NCI-H2227 treated with DMSO at 0.1 percent for 48 hours (cell line): ENCODE data around the gene TMPRSS9.
"Not testable (repeated sequence)": the region's sequence is repeated elsewhere in the genome, so short reads cannot be mapped to it uniquely, and the experiment has no call there.

Experiments
- DNase-seq: peaks from one replicate; lab custom pipeline; 2025; lab: John Stamatoyannopoulos, UW

Gene TMPRSS9

GRCh38 chr19:2436384-2436783, 76.3 kb downstream of the TMPRSS9 start:
- DNase-seq = no peak

- no peak for DNase-seq
Observed at GRCh38 chr19:2436926-2437325, 76.9 kb downstream of the TMPRSS9 start.

GRCh38 chr19:2438178-2438577, 78.1 kb downstream of the TMPRSS9 start:
- DNase-seq = no peak

- no peak for DNase-seq
Observed at GRCh38 chr19:2440515-2440914, 80.5 kb downstream of the TMPRSS9 start.

GRCh38 chr19:2441096-2441752, 81.2 kb downstream of the TMPRSS9 start:
- no peak for DNase-seq

DNA sequence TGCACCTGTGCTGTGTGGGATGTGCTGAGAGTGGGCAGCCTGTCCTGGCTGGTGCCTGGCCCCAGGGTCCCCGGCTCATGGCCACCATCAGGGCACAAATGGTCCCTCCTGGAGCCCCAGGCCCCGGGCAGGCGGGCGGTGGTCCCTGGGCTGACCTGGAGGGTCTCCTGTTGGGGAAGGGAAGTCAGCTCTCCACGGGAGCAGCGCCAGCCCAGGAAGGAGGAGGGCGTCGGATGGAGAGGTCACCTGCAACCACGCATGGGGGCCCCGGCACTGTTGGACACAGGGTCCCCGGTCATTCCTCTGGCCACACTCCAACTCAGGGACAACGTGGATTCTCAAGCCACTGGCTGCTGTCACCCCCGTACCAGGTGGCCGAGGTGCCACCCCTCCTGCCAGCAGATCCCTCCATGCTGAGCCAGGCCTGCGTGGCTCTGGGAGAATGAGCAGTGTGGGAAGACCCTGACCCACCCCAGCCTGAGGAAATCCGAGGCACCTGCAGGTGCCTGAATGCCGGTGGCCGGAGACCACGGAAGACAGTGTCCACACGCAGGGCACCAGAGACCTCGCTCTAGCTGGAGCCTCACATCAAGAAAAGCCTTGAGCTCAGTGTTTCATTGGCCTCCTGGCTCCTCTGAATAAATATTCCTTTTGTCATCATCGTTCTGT, 83.2 kb downstream of the TMPRSS9 start:
- DNase-seq = no peak

- no peak for DNase-seq
Observed at GRCh38 chr19:2443785-2444182, 83.7 kb downstream of the TMPRSS9 start.

DNA sequence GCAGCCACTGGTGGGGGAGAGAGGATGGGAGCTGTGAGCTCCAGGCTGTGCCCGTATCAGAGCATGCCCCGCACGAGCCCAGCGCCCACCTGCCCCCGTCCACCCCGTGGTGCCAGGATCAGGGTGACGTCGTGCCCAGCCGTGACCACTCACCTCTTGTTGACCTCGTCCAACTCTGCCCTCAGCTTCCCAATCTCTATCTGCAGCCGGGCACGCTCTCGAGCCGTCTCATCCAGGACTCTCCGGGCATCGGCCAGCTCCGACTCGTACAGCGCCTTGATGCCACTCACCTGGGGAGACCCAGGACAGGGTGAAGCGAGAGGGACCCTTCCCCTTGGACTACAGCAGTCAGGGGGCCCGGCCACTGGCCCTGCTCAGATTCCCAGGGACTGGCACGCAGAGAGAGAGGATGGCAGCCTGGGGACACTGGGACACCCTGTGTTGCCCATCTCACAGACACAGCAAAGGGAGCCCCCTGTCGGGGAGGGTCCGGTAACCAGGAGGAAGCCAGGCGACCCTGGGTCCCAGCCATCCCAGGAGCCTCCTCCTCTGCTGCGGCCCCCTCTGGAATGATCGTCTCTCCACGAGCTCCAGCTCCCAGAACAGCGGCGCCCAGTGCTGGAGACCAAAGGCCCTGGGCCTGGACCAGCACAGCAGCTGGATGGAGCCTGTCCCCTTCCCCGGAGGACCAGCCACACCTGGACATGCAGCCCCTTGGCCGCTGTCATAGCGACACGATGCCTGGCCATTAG, 84.4 kb downstream of the TMPRSS9 start:
- no peak for DNase-seq

DNA sequence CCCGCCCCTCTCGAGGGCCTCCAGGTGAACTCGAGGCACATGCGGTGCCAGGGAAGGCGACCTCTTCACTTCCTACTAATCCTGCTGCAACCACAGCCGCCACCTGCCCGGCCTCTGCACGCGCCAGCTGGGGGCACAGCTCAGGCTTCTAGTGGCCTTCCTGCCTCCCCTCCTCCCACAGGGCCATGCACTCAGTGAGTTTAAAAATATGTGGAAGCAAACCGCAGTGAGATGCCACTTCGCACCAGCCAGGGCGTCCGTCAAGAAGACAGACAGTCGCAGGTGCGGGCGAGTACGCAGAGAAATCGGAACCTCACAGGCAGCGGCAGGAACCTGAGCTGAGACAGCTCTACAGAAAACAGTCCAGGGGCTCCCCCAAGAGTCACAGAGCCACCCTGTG, 86.3 kb downstream of the TMPRSS9 start:
- no peak for DNase-seq

DNA sequence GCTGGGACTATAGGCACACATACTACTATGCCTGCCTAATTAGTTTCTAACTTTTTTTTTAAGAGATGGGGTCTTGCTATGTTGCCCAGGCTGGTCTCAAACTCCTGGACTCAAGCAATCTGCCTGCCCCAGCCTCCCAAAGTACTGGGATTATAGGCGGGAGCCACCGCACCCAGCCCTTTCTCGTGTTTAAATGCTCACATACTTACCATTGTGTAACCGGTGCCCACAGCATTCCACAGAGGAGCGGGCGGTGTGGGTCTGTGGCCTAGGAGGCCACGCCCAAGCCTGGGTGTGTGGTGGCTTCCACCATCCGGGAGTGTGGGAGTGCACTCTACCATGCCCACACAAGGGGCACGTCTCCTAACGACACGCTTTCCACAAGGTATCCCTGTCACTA, 89.0 kb downstream of the TMPRSS9 start:
- DNase-seq = no peak

DNA sequence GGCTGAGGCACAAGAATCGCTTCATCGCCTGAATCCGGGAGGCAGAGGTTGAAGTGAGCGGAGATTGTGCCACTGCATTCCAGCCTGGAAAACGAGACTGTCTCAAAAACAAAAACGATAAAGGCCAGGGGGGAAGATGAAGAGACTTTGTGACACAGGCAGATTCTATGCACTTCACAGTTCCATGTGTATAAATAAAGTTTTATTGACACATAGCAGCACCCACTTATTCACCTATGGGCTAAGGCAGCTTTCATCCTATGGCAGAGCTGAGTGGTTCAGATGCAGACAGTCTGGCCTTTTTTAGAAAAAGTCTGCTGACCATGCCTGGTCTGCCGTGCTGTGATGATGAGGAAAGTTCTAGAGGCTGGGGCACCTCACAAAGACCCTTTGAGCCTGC, 91.1 kb downstream of the TMPRSS9 start:
- DNase-seq = no peak

DNA sequence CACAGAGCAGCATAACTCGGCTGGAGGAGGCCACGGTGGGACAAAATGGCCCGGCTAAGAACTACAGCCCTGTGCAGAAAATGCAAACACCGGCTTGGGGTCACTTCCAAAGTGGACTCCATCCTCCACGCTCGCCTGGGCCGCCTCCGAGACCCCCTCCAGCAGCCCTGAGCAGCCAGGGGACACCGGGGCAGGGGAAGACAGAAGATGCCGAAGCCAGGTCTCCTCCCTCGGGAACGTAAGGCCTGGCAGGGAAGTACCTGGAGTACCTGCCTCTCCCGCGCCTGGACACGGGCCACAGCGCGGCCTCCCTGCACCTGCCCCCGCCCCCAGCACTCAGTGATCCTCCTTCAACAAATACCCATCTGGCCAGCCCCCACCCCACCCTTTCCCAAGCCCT, 91.7 kb downstream of the TMPRSS9 start:
- DNase-seq = no peak

DNA sequence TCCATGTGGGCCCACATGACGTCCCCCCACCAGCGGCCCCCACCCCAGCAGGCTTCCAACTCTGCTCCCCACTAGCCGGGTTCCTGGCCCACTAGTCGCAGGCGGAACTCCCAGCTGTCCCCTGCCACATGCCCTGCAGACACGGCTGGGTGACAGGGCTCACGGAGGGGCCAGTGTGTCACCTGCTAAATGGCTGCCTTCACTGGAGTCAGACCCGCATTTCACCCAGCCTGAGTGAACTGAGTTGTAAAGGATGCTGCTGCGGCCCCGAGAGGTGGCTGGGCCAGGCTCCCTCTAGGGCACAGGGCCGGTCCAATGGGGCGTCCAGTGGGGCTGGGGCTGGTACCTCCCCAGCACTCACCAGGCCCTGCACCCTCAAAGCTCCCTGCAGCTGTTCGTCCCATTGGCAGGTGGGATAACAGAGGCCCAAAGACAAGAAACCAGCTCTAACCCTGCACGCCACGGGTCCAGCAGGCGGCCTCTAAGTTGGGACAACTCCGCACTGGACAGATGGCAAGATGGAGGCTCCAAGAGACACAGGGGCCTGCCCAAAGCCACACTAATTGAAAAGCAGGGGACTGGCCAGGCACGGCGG, 93.5 kb downstream of the TMPRSS9 start:
- no peak for DNase-seq

DNA sequence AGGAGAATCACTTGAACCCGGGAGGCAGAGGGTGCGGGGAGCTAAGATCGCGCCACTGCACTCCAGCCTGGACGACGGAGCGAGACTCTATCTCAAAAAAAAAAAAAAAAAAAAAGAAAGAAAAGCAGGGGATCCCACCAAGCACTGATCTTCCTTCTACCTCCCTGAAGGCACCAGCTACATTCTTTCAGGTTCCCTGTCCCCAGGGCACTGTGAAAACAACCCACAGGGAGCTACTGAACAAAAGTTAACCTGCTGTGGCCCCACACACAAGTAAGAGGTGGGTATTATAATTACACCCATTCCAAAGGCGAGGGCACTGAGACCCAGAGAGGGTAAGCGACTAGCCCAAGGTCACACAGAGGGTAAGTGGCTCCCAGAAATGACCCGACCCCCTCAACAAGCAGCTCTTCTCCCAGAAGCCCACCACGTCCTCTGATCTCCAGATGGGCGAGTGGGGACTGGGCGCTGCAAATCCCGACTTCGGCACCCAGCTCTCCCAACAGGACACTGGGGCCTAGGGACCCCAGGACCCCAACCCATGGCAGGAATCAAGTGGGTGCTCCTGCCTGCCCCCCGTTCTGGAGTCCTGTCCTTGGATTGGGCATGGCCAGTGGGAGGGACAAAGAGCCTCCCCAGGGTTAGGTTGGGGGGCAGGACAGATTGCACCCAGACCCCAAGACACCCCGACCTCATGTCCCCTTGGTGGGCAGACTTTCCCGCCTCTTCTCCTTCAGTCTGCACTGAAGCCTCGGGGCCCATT, 94.3 kb downstream of the TMPRSS9 start:
- no peak for DNase-seq

DNA sequence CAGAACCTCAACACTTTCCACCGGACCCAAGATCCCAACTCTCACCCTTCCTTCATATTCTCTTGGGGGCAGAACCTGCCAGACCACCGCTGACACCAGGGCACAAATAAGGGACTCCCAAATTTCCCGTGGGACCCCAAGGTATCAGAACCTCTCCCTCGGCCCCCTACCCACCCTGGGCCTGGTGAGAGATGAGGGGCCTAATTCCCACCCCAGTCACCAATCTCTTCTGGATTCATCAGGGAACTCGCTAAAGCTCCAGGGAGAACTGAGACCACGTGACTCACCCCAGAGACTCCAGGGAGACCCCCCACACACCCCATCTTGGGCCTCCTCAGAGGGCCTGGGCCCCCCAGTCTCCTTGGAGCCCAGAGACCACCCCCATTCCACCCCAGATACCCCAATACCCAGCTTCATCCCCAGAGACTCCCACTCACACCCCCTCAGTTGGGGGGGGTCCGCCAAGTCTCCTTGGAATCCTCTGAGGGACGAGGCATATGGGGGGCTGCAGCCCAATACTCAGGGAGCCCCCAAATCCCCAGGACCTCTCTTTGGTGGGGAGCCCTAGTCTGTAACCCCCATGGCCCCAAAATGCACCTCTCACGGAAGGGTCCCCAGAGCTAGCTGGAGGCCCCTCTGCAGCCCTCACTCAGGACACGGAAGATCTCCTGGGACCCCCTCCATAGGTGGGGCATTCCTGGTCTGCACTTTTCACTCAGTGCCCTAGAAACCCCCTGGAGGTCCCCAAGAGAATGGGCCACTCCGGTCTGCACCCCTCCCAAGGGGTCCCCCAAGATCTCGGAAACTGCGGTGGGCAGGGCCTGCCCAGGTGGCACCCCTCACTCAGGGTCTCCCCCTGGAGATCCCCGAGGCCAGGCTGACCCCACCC, 95.1 kb downstream of the TMPRSS9 start:
- DNase-seq = no peak

DNA sequence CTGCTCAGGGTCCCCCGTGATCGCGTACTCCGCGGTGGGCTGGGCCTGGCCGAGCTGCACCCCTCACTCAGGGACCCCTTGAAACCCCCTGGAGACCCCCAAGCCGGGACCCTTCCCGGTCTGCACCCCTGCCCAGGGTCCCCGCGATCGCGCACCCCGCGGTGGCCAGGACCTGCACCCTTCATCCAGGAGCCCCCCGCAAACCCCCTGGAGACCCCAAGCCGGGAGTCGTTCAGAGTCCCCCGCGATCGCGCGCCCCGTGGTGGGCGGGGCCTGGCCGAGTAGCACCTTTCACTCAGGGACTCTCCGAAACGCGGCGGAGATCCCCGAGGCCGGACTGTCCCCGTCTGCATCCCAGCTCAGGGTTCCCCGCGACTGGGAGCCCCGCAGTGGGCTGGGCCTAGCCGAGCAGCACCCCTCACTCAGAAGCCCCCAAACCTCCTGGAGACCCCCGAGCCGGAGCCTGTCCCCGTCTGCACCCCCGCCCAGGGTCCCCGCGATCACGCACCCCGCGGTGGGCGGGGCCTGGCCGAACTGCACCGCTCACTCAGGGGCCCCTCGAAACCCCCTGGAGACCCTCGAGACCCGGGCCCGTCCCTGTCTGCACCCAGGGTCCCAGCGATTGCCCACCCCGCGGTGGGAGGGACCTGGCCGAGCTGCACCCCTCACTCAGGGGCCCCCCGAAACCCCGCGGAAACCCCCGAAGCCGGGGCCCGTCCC, 95.9 kb downstream of the TMPRSS9 start:
- DNase-seq = no peak

DNA sequence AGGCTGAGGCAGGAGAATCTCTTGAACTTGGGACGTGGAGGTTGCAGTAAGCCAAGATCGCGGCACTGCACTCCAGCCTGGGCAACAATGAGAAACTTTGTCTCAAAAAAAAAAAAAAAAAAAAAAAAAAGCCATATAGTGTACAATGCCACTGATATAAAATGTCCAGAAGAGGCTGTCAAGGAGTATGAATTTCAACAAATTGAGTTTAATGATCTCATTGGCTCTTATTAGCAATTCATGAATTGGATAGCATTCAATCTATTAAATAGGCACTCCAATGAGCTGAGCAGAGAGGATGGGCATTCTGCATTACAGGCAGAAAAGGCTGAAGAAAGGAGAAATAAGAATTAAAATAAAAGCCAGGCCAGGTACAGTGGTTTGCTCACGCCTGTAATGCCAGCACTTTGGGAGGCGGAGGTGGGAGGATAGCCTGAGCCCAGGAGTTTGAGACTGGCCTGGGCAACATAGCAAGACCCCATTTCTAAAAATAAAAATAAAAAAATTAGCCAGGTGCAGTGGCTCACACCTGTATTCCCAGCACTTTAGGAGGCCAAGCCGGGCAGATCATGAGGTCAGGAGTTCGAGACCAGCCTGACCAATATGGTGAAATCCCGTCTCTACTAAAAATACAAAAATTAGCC, 97.5 kb downstream of the TMPRSS9 start:
- no peak for DNase-seq

GRCh38 chr19:2458054-2458453, 98.0 kb downstream of the TMPRSS9 start:
- no peak for DNase-seq

GRCh38 chr19:2458776-2459175, 98.7 kb downstream of the TMPRSS9 start:
- DNase-seq = not testable (repeated sequence)

DNA sequence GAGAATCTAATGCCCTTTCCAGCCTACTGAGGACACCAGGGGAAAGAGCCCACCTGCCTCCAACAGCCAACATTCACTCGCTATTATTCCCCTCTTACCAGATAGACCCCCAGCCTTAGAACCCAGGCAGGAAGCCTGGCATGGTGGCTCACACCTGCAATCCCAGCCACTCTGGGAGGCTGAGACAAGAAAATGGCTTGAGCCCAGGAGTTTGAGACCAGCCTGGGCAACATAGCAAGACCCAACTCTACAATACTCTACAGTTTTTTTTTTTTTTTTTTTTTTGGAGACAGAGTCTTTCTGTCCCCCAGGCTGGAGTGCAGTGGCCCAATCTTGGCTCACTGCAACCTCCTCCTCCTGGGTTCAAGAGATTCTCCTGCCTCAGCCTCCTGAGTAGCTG, 100.2 kb downstream of the TMPRSS9 start:
- no peak for DNase-seq
